Fibroblast of lung (primary cell): ENCODE data around the gene MICAL2. TPM values are rescaled to one million over a fixed set of nuclear protein-coding genes. Genes with fewer than 3 reads are reported as not detected.

Experiments
- DNase-seq, 2 donors: peaks; one replicate each; pipeline versions ENCODE4 v3.0.0 to v3.0.0-alpha.2; 2010; ENCODE audit warnings: low read depth in 2 of 2
- H2AFZ ChIP-seq: 2 replicates; pipeline ENCODE4 v1.5.1; 2012; ENCODE audit warnings: low read length, control low read depth, inconsistent platforms
- H3K27ac ChIP-seq: 2 replicates; pipeline ENCODE4 v1.5.1; 2011; ENCODE audit warnings: low read length, control low read depth; ENCODE audit not compliant: insufficient read depth
- H3K27me3 ChIP-seq: 2 replicates; pipeline ENCODE4 v1.5.1; 2011; ENCODE audit warnings: mild to moderate bottlenecking, low read length; ENCODE audit not compliant: control insufficient read depth, insufficient read depth
- H3K36me3 ChIP-seq: 2 replicates; pipeline ENCODE4 v1.5.1; 2011; ENCODE audit warnings: low read length; ENCODE audit not compliant: control insufficient read depth, insufficient read depth
- H3K4me1 ChIP-seq: 2 replicates; pipeline ENCODE4 v1.5.1; 2011; ENCODE audit warnings: low read length; ENCODE audit not compliant: control insufficient read depth, insufficient read depth; ENCODE audit errors: extremely low read depth
- H3K4me2 ChIP-seq: 2 replicates; pipeline ENCODE4 v1.5.1; 2011; ENCODE audit warnings: low read length, control low read depth; ENCODE audit not compliant: insufficient read depth; ENCODE audit errors: extremely low read depth
- H3K4me3 ChIP-seq, 4 experiments: fragments of 200-600 bp in 1 of 4; sonication (generic) in 1 of 4; replicated peaks in 1 of 4; 2 replicates each; pipeline ENCODE4 v1.5.1; 2011 to 2016; ENCODE audit warnings: low read length in 4 of 4, low read depth in 3 of 4, mild to moderate bottlenecking in 3 of 4, control low read depth in 2 of 4, inconsistent platforms in 1 of 4, mixed read lengths in 1 of 4; ENCODE audit not compliant: insufficient read depth in 1 of 4; ENCODE audit errors: control extremely low read depth in 1 of 4
- H3K79me2 ChIP-seq: 2 replicates; pipeline ENCODE4 v1.5.1; 2012; ENCODE audit warnings: mild to moderate bottlenecking, low read length, inconsistent platforms; ENCODE audit not compliant: control insufficient read depth, insufficient read depth
- H3K9ac ChIP-seq: 2 replicates; pipeline ENCODE4 v1.5.1; 2011; ENCODE audit warnings: mild to moderate bottlenecking, low read length, control low read depth; ENCODE audit not compliant: insufficient read depth
- H3K9me3 ChIP-seq: 2 replicates; pipeline ENCODE4 v1.5.1; 2012; ENCODE audit warnings: low read depth, low read length; ENCODE audit not compliant: control insufficient read depth, insufficient read depth
- H4K20me1 ChIP-seq: 2 replicates; pipeline ENCODE4 v1.5.1; 2011; ENCODE audit warnings: low read length; ENCODE audit not compliant: control insufficient read depth, insufficient read depth; ENCODE audit errors: extremely low read depth
- EZH2 ChIP-seq: IDR thresholded peaks from 2 replicates; pipeline ENCODE4 v1.5.1; 2012; ENCODE audit warnings: low read length, control low read depth, mild to moderate bottlenecking; ENCODE audit errors: missing control alignments
- polyA plus RNA-seq, 2 donors: library from polyadenylated mRNA; depleted of rRNA in 1 of 2; stranded (reverse) in 1 of 2; unstranded in 1 of 2; fragments of >200 nt; gene quantifications; 2 replicates each; pipeline ENCODE4 v1.2.1, GENCODE V29; 2011 to 2012; ENCODE audit warnings: missing spikeins in 1 of 2
- total RNA-seq: library from RNA; depleted of rRNA; stranded (reverse); fragments of >200 nt; gene quantifications from 2 replicates; pipeline ENCODE4 v1.2.1, GENCODE V29; 2014
- TF ChIP-seq, protein P1 (sequence below), 2 donors: IDR thresholded peaks in 1 of 2; conservative IDR thresholded peaks in 1 of 2; 1 replicate in 1 of 2; 2 replicates in 1 of 2; pipeline ENCODE4 v1.5.1; 2011 to 2012; ENCODE audit warnings: low read length in 2 of 2, control low read depth in 1 of 2, inconsistent platforms in 1 of 2, low read depth in 1 of 2, mild to moderate bottlenecking in 1 of 2

MICAL2 gene
- total and polyA plus RNA-seq, 2 donors (not counting 1 experiment from before 2014, with no cell fraction given): 78.5 to 275 TPM

- Histone ChIP-seq H4K20me1 (no peaks in the 10 kb centered on the region), H3K27me3 (no peaks in the 10 kb centered on the region), H3K27ac (peak overlapping the region; percentile 91), H3K4me2 (peak overlapping the region; percentile 77), H3K9me3 (no peaks in the 10 kb centered on the region), H3K4me3 (peak overlapping the region; percentile 83 to 90 (median 88)), H3K79me2 (peaks cover 52% of the 10 kb centered on the region), H2AFZ (no peak overlapping the region), H3K36me3 (no peaks in the 10 kb centered on the region), H3K4me1 (peaks cover 21% of the 10 kb centered on the region), H3K9ac (peak overlapping the region; percentile 91)
- DNase-seq: no peak
- TF ChIP-seq, protein P1, sequence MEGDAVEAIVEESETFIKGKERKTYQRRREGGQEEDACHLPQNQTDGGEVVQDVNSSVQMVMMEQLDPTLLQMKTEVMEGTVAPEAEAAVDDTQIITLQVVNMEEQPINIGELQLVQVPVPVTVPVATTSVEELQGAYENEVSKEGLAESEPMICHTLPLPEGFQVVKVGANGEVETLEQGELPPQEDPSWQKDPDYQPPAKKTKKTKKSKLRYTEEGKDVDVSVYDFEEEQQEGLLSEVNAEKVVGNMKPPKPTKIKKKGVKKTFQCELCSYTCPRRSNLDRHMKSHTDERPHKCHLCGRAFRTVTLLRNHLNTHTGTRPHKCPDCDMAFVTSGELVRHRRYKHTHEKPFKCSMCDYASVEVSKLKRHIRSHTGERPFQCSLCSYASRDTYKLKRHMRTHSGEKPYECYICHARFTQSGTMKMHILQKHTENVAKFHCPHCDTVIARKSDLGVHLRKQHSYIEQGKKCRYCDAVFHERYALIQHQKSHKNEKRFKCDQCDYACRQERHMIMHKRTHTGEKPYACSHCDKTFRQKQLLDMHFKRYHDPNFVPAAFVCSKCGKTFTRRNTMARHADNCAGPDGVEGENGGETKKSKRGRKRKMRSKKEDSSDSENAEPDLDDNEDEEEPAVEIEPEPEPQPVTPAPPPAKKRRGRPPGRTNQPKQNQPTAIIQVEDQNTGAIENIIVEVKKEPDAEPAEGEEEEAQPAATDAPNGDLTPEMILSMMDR (conservative IDR thresholded peaks at IDR 0.05 in 1 of 2, IDR thresholded peaks at IDR 0.05 in 1 of 2; ENCODE audit: low read depth in 1 of 2, low read length in 2 of 2): no peak
- no peak for TF ChIP-seq EZH2
Observed at GRCh38 chr11:12110714-12111548, 541 bp downstream of the MICAL2 start.

GRCh38 chr11:12111549-12112520 is 1.4 kb downstream of the MICAL2 start:
- no peaks in the 10 kb centered on the region for H3K27me3 ChIP-seq
- H3K27ac ChIP-seq: peak overlapping the region; percentile 91
- H4K20me1 ChIP-seq: no peaks in the 10 kb centered on the region
- no peak for DNase-seq
- TF ChIP-seq EZH2: no peak
- TF ChIP-seq, protein P1 (conservative IDR thresholded peaks at IDR 0.05 in 1 of 2, IDR thresholded peaks at IDR 0.05 in 1 of 2; ENCODE audit: low read depth in 1 of 2, low read length in 2 of 2): no peak
- H3K4me3 ChIP-seq: peak overlapping the region; percentile 83 to 90 (median 88)
- H3K79me2 ChIP-seq: peaks cover 60% of the 10 kb centered on the region
- H3K4me2 ChIP-seq: peak overlapping the region; percentile 77
- peaks cover 2% of the 10 kb centered on the region for H3K36me3 ChIP-seq
- peaks cover 21% of the 10 kb centered on the region for H3K4me1 ChIP-seq
- peak overlapping the region; percentile 91 for H3K9ac ChIP-seq
- H2AFZ ChIP-seq: no peak overlapping the region
- H3K9me3 ChIP-seq: no peaks in the 10 kb centered on the region

DNA sequence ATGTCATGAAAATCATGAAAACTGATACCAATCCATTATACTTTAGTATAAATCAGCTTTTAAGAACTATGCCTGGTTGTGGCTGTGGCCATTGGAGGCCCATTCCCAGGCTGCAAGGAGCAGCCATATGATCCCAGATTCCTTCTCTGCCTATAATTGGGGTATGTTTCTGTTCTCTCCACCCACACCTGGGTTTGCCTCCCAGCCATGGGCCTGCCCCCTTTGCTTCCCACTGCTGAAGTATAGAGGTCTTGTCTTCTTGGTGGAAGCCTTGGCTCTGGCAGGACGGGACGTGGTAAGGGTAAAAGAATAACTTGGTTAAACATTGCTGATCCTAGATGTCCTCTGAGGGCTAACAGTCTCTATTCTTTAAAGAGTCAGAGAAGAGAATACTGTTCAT is 2.4 kb downstream of the MICAL2 start:
- H3K4me3 ChIP-seq: peak overlapping the region in 1 of 4 experiments; percentile 88
- no peak for DNase-seq
- no peaks in the 10 kb centered on the region for H3K9me3 ChIP-seq
- H3K36me3 ChIP-seq: peaks cover 4% of the 10 kb centered on the region
- no peak overlapping the region for H2AFZ ChIP-seq
- no peaks in the 10 kb centered on the region for H3K27me3 ChIP-seq
- H4K20me1 ChIP-seq: no peaks in the 10 kb centered on the region
- peak overlapping the region; percentile 55 for H3K27ac ChIP-seq
- H3K4me1 ChIP-seq: peaks cover 21% of the 10 kb centered on the region
- TF ChIP-seq, protein P1 (conservative IDR thresholded peaks at IDR 0.05 in 1 of 2, IDR thresholded peaks at IDR 0.05 in 1 of 2; ENCODE audit: low read depth in 1 of 2, low read length in 2 of 2): no peak
- TF ChIP-seq EZH2: no peak
- H3K4me2 ChIP-seq: peak overlapping the region; percentile 44
- H3K79me2 ChIP-seq: peaks cover 69% of the 10 kb centered on the region
- no peak overlapping the region for H3K9ac ChIP-seq
